H1 (cell line): Measurements from ENCODE around the gene SORCS3. TPM values are rescaled to one million over a fixed set of nuclear protein-coding genes. Genes with fewer than 3 reads are reported as not detected.

Source experiments
- CTCF ChIA-PET: fragments of 300-600 bp; sonication (Branson Sonifier 250); formaldehyde crosslinking; loops from one replicate; lab custom pipeline; 2021; ENCODE audit not compliant: partially characterized antibody; lab: Charles Lee
- POLR2A ChIA-PET: fragments of 300-600 bp; sonication (Branson Sonifier 250); formaldehyde crosslinking; loops from one replicate; lab custom pipeline; 2021; ENCODE audit warnings: inconsistent platforms; ENCODE audit not compliant: partially characterized antibody; lab: Charles Lee
- DNase-seq, 2 experiments: peaks; one replicate each; pipeline versions ENCODE4 v3.0.0 to v3.0.0-alpha.2; 2010 to 2022; ENCODE audit warnings: low spot score in 2 of 2, low read depth in 1 of 2, mixed read lengths in 1 of 2
- FAIRE-seq: peaks from 2 replicates; lab custom pipeline; 2011; peaks lifted over from hg19 to GRCh38; lab: Jason Lieb, UNC
- H2AFZ ChIP-seq: 2 replicates; pipeline ENCODE4 v1.8.1; 2012; ENCODE audit warnings: low read length, inconsistent platforms
- H2AK5ac ChIP-seq: 2 replicates; pipeline ENCODE4 v1.6.1; 2013; ENCODE audit warnings: low read depth, low read length
- H2BK120ac ChIP-seq: replicated peaks from 2 replicates; pipeline ENCODE3; 2013; ENCODE audit warnings: low read depth, low read length, inconsistent platforms
- H2BK12ac ChIP-seq: 2 replicates; pipeline ENCODE4 v1.6.1; 2013; ENCODE audit warnings: low read depth, low read length
- H2BK15ac ChIP-seq: 2 replicates; pipeline ENCODE4 v1.6.1; 2013; ENCODE audit warnings: low read length
- H2BK20ac ChIP-seq: 2 replicates; pipeline ENCODE4 v1.6.1; 2013; ENCODE audit warnings: low read length
- H2BK5ac ChIP-seq: 2 replicates; pipeline ENCODE4 v1.6.1; 2013; ENCODE audit warnings: low read depth, low read length
- H3K14ac ChIP-seq: 2 replicates; pipeline ENCODE4 v1.6.1; 2013; ENCODE audit warnings: inconsistent platforms; ENCODE audit not compliant: insufficient read length
- H3K18ac ChIP-seq: 2 replicates; pipeline ENCODE4 v1.6.1; 2013; ENCODE audit warnings: low read length; ENCODE audit errors: extremely low read depth
- H3K23ac ChIP-seq: 2 replicates; pipeline ENCODE4 v1.6.1; 2013; ENCODE audit warnings: inconsistent platforms; ENCODE audit not compliant: insufficient read length
- H3K23me2 ChIP-seq: 2 replicates; pipeline ENCODE4 v1.6.1; 2013; ENCODE audit warnings: low read depth, low read length
- H3K27ac ChIP-seq: 2 replicates; pipeline ENCODE4 v1.6.1; 2011; ENCODE audit warnings: low read depth, low read length, inconsistent platforms
- H3K27me3 ChIP-seq, 4 experiments: replicated peaks in 1 of 4; 1 replicate in 1 of 4; 2 replicates in 3 of 4; pipeline versions ENCODE4 v1.6.1 to v1.8.1; 2011 to 2013; ENCODE audit warnings: low read length in 3 of 4, mild to moderate bottlenecking in 3 of 4, inconsistent platforms in 2 of 4, mixed read lengths in 2 of 4, moderate library complexity in 1 of 4; ENCODE audit not compliant: control insufficient read depth in 3 of 4, insufficient read depth in 3 of 4; ENCODE audit errors: extremely low read depth in 1 of 4
- H3K36me3 ChIP-seq, 4 experiments: 2 replicates each; pipeline versions ENCODE4 v1.6.1 to v1.8.1; 2011 to 2013; ENCODE audit warnings: mild to moderate bottlenecking in 4 of 4, low read length in 3 of 4, moderate library complexity in 2 of 4, control low read depth in 1 of 4, inconsistent platforms in 1 of 4; ENCODE audit not compliant: insufficient read depth in 4 of 4, control insufficient read depth in 2 of 4
- H3K4ac ChIP-seq: replicated peaks from 2 replicates; pipeline ENCODE3; 2013; ENCODE audit warnings: low read length, low read depth, mixed read lengths, inconsistent platforms; ENCODE audit not compliant: insufficient read length
- H3K4me1 ChIP-seq, 4 experiments: replicated peaks in 1 of 4; 1 replicate in 1 of 4; 2 replicates in 3 of 4; pipeline versions ENCODE4 v1.6.1 to v1.8.1; 2011 to 2013; ENCODE audit warnings: low read length in 3 of 4, inconsistent platforms in 2 of 4, mixed read lengths in 1 of 4; ENCODE audit not compliant: insufficient read depth in 4 of 4, control insufficient read depth in 3 of 4
- H3K4me2 ChIP-seq, 2 experiments: 2 replicates each; pipeline versions ENCODE4 v1.6.1 to v1.8.1; 2011 to 2013; ENCODE audit warnings: low read depth in 2 of 2, low read length in 2 of 2, control low read depth in 1 of 2, inconsistent platforms in 1 of 2, mild to moderate bottlenecking in 1 of 2; ENCODE audit not compliant: insufficient read depth in 1 of 2
- H3K4me3 ChIP-seq, 4 experiments: fragments of 200-600, 300-600 bp in 1 of 4; sonication (generic), shearing (Covaris generic), sonication (Bioruptor Twin) in 1 of 4; 2 replicates each; pipeline versions ENCODE4 v1.5.1 to v1.8.1; 2011 to 2016; ENCODE audit warnings: low read length in 4 of 4, low read depth in 3 of 4, control low read depth in 2 of 4, inconsistent platforms in 2 of 4, mild to moderate bottlenecking in 2 of 4, mixed read lengths in 1 of 4, moderate library complexity in 1 of 4; ENCODE audit not compliant: insufficient read depth in 2 of 4; ENCODE audit errors: extremely low read depth in 1 of 4
- H3K56ac ChIP-seq: replicated peaks from 2 replicates; pipeline ENCODE3; 2013; ENCODE audit warnings: low read depth, mild to moderate bottlenecking, mixed read lengths, low read length, inconsistent platforms; ENCODE audit not compliant: insufficient read length
- H3K79me1 ChIP-seq: 2 replicates; pipeline ENCODE4 v1.6.1; 2013; ENCODE audit warnings: low read depth, low read length, control low read depth
- H3K79me2 ChIP-seq, 2 experiments: 2 replicates each; pipeline versions ENCODE4 v1.6.1 to v1.8.1; 2012 to 2013; ENCODE audit warnings: low read length in 2 of 2, mild to moderate bottlenecking in 2 of 2, inconsistent platforms in 1 of 2; ENCODE audit not compliant: insufficient read depth in 2 of 2, control insufficient read depth in 1 of 2
- H3K9ac ChIP-seq, 4 experiments: replicated peaks in 1 of 4; 1 replicate in 1 of 4; 2 replicates in 3 of 4; pipeline versions ENCODE4 v1.6.1 to v1.8.1; 2011 to 2013; ENCODE audit warnings: low read depth in 3 of 4, low read length in 3 of 4, control low read depth in 2 of 4, mild to moderate bottlenecking in 2 of 4, moderate library complexity in 2 of 4, inconsistent platforms in 1 of 4; ENCODE audit errors: extremely low read depth in 1 of 4
- H3K9me3 ChIP-seq, 2 experiments: 2 replicates each; pipeline versions ENCODE4 v1.6.1 to v1.8.1; 2012 to 2013; ENCODE audit warnings: mild to moderate bottlenecking in 2 of 2, moderate library complexity in 2 of 2, control low read depth in 1 of 2, inconsistent platforms in 1 of 2, low read depth in 1 of 2, low read length in 1 of 2, mixed read lengths in 1 of 2; ENCODE audit not compliant: insufficient read depth in 2 of 2
- H4K20me1 ChIP-seq, 2 experiments: replicated peaks in 1 of 2; 2 replicates each; pipeline versions ENCODE3 to v1.8.1; 2011 to 2013; ENCODE audit warnings: inconsistent platforms in 2 of 2, low read length in 2 of 2, mild to moderate bottlenecking in 1 of 2; ENCODE audit not compliant: insufficient read depth in 2 of 2, control insufficient read depth in 1 of 2
- H4K5ac ChIP-seq: 2 replicates; pipeline ENCODE4 v1.6.1; 2013; ENCODE audit warnings: low read length, low read depth, mixed read lengths, inconsistent platforms; ENCODE audit not compliant: insufficient read length
- H4K8ac ChIP-seq: 2 replicates; pipeline ENCODE4 v1.8.0; 2013; ENCODE audit warnings: mild to moderate bottlenecking, moderate library complexity, low read length, inconsistent platforms; ENCODE audit not compliant: insufficient read depth; ENCODE audit errors: extremely low read depth
- H4K91ac ChIP-seq: replicated peaks from 2 replicates; pipeline ENCODE3; 2013; ENCODE audit warnings: low read length, mixed read lengths, inconsistent platforms; ENCODE audit not compliant: insufficient read length
- MAFK ChIP-seq: IDR thresholded peaks from 2 replicates; pipeline ENCODE4 v1.6.1; 2012; ENCODE audit warnings: low read depth, mild to moderate bottlenecking, improper control_type of control experiment, low read length
- RFX5 ChIP-seq: IDR thresholded peaks from 2 replicates; pipeline ENCODE4 v1.6.1; 2011; ENCODE audit warnings: low read depth, low read length, improper control_type of control experiment, borderline replicate concordance
- WGBS, 2 experiments: shearing (Covaris generic) in 1 of 2; methylation state at CpG; one replicate each; pipeline versions ENCODE4 v1.1.6 to v1.1.7; 2013 to 2015; ENCODE audit warnings: low lambda C conversion rate in 2 of 2, mixed read lengths in 2 of 2, inconsistent platforms in 1 of 2, low coverage in 1 of 2, missing lambda C conversion rate in 1 of 2; ENCODE audit not compliant: insufficient replicate concordance in 2 of 2, insufficient coverage in 1 of 2, insufficient read length in 1 of 2; ENCODE audit errors: extremely low coverage in 1 of 2, missing lambda C conversion rate in 1 of 2; 5-methylcytosine and 5-hydroxymethylcytosine counted together
- polyA plus RNA-seq, 7 experiments: library from polyadenylated mRNA; depleted of rRNA in 3 of 7; stranded (reverse) in 5 of 7; unstranded in 2 of 7; fragments of >200 nt in 5 of 7; fragments of 200-250 nt in 2 of 7; gene quantifications; 1 replicate in 5 of 7; 2 replicates in 1 of 7; 4 replicates in 1 of 7; pipeline versions ENCODE4 v1.2.1 to v1.2.3, GENCODE V29; 2011 to 2013; ENCODE audit warnings: missing spikeins in 2 of 7, mixed read lengths in 2 of 7
- total RNA-seq: library from RNA; stranded (reverse); fragmentation: NEBNext Ultra II Directional; extraction: Animal tissue kit (Norgen Biotek cat#: 25700); gene quantifications from 2 replicates; pipeline ENCODE4 v1.2.1, GENCODE V29; 2021

Gene SORCS3
- total and polyA plus RNA-seq, 2 of the 8 experiments (the other 6 are each of a cell fraction or from before 2014, with no cell fraction given), result 0.26 to 0.88 TPM

DNA sequence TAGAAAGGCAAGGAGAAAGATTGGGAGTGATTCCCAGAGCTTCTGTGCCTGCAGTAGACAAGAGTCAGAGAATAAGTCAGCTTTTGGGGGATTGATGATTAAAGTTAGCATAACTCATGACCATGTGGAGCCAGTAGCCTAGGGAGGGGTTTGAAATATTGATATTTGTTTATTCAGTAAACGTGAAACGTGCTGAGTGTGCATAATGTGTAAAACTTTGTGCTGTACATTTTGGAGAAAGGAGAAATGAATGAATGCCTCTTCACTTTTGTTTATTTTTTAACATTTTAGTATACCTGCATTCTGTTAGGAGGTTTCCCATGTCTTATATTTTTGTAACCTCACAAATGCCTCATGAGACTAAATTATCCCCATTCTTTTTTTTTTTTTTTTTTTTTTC is 272.3 kb downstream of the SORCS3 start:
- H2BK120ac ChIP-seq, result no peak overlapping the region
- no peak overlapping the region for H3K4me3 ChIP-seq
- DNase-seq, result no peak
- no peak overlapping the region for H3K4me2 ChIP-seq
- H4K91ac ChIP-seq, result no peak overlapping the region
- H3K4me1 ChIP-seq, result no peaks in the 10 kb centered on the region
- H2AK5ac ChIP-seq, result no peak overlapping the region
- no peaks in the 10 kb centered on the region for H3K79me1 ChIP-seq
- no peak overlapping the region for H2BK12ac ChIP-seq
- H4K5ac ChIP-seq, result no peak overlapping the region
- H2BK20ac ChIP-seq, result no peak overlapping the region
- H2BK15ac ChIP-seq, result no peak overlapping the region
- H3K23ac ChIP-seq, result no peak overlapping the region
- no peaks in the 10 kb centered on the region for H3K79me2 ChIP-seq
- H2BK5ac ChIP-seq, result no peak overlapping the region
- H3K23me2 ChIP-seq, result no peaks in the 10 kb centered on the region
- H3K14ac ChIP-seq, result no peak overlapping the region
- no peak overlapping the region for H3K27ac ChIP-seq
- 100% methylated on average over 2 of the region's 2 CpGs; no CpG with 5 or more reads in 1 of the 2 experiments for WGBS, 2 experiments
- no peaks in the 10 kb centered on the region for H3K36me3 ChIP-seq
- no peak overlapping the region for H4K8ac ChIP-seq
- no peak overlapping the region for H3K18ac ChIP-seq
- H3K9ac ChIP-seq, result no peak overlapping the region
- POLR2A ChIA-PET, result no interaction called here
- FAIRE-seq, result no peak
- CTCF ChIA-PET, result interaction anchor here (0.9 kb wide), 1 partner anchor 146 kb away, joined by 3 read pairs; no protein-coding TSS in a partner anchor
- H3K56ac ChIP-seq, result no peak overlapping the region
- no peak overlapping the region for H3K4ac ChIP-seq
- H3K9me3 ChIP-seq, result no peaks in the 10 kb centered on the region
- no peak for TF ChIP-seq RFX5
- TF ChIP-seq MAFK, result peak; percentile 64; the same call in 1 of the 2 replicates
- no peak overlapping the region for H2AFZ ChIP-seq
- H4K20me1 ChIP-seq, result no peaks in the 10 kb centered on the region
- H3K27me3 ChIP-seq, result no peaks in the 10 kb centered on the region
